Activated CD8-positive, alpha-beta memory T cell treated with anti-CD3 and anti-CD28 coated beads, Interleukin-2, amount 50 U/mL, for 1 hour (primary cell): ENCODE results near the gene KCNMA1.

ENCODE experiments used
- DNase-seq: peaks from one replicate; pipeline ENCODE4 v3.0.0-alpha.2; 2020; ENCODE audit errors: extremely low read depth

Gene KCNMA1

GRCh38 chr10:77269163-77269562 is 368.4 kb downstream of the KCNMA1 start:
- no peak for DNase-seq

GRCh38 chr10:77268721-77269120 is 368.9 kb downstream of the KCNMA1 start:
- DNase-seq: no peak

- DNase-seq: no peak
Observed at GRCh38 chr10:77267703-77268675, 369.6 kb downstream of the KCNMA1 start.

- no peak for DNase-seq
Observed at GRCh38 chr10:77266242-77266641, 371.4 kb downstream of the KCNMA1 start.

GRCh38 chr10:77264527-77264926 is 373.1 kb downstream of the KCNMA1 start:
- no peak for DNase-seq

- no peak for DNase-seq
Observed at GRCh38 chr10:77264107-77264506, 373.5 kb downstream of the KCNMA1 start.

- no peak for DNase-seq
Observed at GRCh38 chr10:77263700-77264099, 373.9 kb downstream of the KCNMA1 start.

GRCh38 chr10:77261146-77261545 is 376.5 kb downstream of the KCNMA1 start:
- DNase-seq: no peak

GRCh38 chr10:77259171-77259874 is 378.3 kb downstream of the KCNMA1 start:
- DNase-seq: no peak

GRCh38 chr10:77256346-77256745 is 381.3 kb downstream of the KCNMA1 start:
- DNase-seq: no peak

GRCh38 chr10:77253556-77254064 is 384.0 kb downstream of the KCNMA1 start:
- DNase-seq: no peak

- no peak for DNase-seq
Observed at GRCh38 chr10:77253147-77253545, 384.5 kb downstream of the KCNMA1 start.

GRCh38 chr10:77252380-77253146 is 385.0 kb downstream of the KCNMA1 start:
- DNase-seq: no peak

GRCh38 chr10:77251297-77252013 is 386.2 kb downstream of the KCNMA1 start:
- DNase-seq: no peak

GRCh38 chr10:77249901-77250459 is 387.6 kb downstream of the KCNMA1 start:
- no peak for DNase-seq

- no peak for DNase-seq
Observed at GRCh38 chr10:77248104-77248790, 389.4 kb downstream of the KCNMA1 start.

GRCh38 chr10:77247031-77247990 is 390.3 kb downstream of the KCNMA1 start:
- no peak for DNase-seq

- DNase-seq: no peak
Observed at GRCh38 chr10:77245953-77246352, 391.7 kb downstream of the KCNMA1 start.

- DNase-seq: no peak
Observed at GRCh38 chr10:77244746-77245145, 392.9 kb downstream of the KCNMA1 start.
